Measurements from ENCODE around the gene CPNE2. TPM values are rescaled to one million over a fixed set of nuclear protein-coding genes. Genes with fewer than 3 reads are reported as not detected.

Gene CPNE2
- total RNA-seq, 1 donor from 2014 or later, result 20.6 TPM

DNA sequence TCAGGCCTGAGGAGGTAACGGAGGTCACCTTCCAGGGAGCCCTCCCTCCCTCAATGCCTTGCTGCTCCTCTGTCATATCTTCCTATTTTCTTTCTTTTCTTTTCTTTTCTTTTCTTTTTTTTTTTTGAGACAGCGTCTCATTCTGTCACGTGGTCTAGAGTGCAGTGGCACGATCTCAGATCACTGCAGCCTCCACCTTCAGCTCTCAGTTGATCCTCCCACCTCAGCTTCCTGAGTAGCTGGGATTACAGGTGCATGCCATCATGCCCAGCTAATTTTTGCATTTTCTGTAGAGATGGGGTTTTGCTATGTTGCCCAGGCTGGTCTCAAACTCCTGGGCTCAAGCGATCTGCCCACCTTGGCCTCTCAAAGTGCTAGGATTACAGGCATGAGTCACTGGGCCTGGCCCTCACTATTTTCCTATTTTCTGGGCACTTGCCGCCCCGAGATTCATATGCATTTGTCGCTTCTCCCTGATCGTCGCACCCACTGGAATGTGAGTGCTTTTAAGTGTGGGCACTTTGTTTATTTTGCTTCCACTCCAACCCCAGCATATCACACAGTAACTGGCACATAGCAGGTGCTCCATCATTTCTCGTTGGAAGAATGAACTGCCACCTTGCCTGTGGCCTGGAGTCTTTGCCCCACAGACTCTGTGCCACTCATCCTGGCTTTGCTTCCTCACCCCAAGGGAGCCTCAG is 31.7 kb downstream of the CPNE2 start:
- no peak for DNase-seq

DNA sequence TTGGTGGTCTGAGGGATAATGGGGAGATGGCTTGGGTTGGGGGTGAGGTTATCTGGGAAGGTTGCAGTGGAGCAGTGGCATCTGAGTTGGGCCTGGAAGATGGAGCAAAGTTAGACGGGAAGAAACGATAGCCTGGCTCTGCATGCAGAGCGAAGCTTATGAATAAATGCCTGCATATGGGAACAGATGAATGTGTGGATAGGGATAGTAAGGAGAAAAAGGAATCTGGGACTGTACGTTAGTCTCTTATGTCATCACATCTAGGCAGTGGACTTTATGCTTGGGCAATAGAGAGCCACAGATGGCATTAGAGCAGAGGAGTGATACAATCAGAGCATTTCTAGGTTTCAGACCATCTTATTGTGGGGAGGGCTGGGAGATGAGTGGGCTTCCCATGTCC is 33.0 kb downstream of the CPNE2 start:
- DNase-seq, result no peak

DNA sequence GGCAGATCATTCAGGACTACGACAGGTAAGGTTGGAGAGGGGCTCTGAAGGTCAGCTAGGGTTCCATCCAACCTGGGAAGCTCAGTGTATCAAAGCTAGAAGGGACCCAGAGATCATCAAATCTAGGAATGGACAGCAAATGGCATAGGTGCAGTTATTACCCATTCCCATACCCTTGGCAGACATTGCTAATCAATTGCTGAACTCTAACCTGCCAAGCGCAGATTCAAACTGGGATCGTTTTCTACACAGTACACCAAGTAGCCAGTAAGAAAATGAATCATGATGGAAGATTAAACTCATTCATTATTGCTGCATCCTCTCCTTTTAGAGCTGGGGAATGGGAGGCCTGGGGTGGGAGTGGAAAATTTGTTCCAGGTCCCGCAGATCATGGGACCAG is 33.6 kb downstream of the CPNE2 start:
- no peak for DNase-seq

GRCh38 chr16:57126411-57126810 is 34.0 kb downstream of the CPNE2 start:
- no peak for DNase-seq

DNA sequence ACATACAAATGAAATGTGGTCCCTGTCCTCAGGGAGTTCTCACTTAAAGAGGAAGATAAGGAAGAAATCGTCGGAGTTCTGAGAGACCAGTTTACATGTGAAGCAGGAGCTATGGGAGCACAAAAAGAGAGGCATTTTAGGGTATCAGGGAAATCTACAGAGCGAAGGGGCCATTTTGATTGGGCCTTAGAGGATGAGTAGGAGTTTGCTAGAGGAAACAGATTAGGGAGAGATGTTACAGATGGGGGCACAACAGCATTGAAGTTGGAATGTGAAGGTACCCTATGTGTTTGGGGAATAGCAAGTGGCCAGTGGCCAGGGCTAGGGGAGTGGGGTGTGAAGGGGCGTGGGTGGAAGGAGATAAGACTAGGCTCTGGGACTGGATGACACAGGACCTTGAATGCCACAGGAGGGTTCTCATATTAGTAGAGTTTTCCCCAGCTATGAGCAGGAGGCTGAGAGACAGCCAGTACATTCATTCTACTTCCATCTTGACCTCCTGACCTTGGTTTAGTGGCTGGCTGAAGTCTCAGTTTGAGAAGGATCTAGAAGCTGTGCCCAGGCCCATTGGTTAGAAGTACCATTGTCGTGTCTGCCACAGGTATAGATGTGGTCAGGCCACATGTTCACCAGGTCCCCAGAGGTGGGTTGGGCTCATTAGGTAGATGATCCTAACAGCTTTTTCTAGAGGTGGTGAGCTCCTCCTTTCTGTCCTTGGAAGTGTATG is 34.8 kb downstream of the CPNE2 start:
- no peak for DNase-seq

DNA sequence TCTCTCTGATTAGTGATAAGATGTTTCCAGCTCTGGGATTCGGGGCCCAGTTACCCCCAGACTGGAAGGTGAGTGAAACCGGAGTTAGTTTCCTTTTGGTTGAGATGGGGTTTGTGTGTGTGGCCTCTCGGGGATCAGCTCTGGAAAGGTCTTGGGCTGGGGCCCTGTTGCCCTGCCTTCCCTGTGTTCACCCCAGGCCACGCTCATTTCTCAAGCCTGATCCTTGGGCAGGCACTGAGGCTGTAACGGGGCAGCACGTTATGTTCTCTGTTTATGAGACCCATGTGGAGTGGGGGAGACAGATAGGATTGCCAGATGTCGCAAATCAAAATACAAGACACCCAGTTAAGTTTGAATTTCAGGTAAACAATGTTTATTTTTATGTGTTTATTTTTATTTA is 35.5 kb downstream of the CPNE2 start:
- no peak for DNase-seq

- no peak for DNase-seq
These were observed 36.5 kb downstream of the CPNE2 start for GRCh38 chr16:57128771-57129389.

GRCh38 chr16:57130950-57131321 is 38.6 kb downstream of the CPNE2 start:
- DNase-seq, result no peak

GRCh38 chr16:57131351-57131970 is 39.1 kb downstream of the CPNE2 start:
- no peak for DNase-seq

- DNase-seq, result no peak
These were observed 40.1 kb downstream of the CPNE2 start for GRCh38 chr16:57132470-57132869.

GRCh38 chr16:57133031-57133430 is 40.6 kb downstream of the CPNE2 start:
- DNase-seq, result no peak

DNA sequence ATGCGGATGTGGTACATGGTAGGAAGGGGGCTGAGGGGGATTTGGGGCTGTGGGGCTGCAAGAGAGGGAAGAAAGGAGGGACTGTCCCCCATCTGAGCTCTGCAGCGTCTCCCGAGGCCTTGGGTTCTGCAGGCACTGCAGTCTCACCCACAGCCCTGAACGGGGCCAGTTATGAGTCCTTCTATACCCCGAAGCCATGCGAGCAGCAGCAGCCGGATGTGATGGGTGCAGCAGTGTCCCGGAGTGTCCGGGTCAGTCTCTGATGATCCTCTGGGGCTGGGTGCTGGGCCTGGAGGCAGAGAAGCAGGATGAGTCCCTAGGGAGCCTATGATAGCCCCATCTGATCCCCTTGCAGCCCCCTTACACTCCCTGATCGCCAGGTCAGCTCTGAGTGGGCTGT is 41.5 kb downstream of the CPNE2 start:
- DNase-seq, result no peak

- no peak for DNase-seq
These were observed 42.6 kb downstream of the CPNE2 start for GRCh38 chr16:57134982-57135381.

GRCh38 chr16:57137043-57137442 is 44.7 kb downstream of the CPNE2 start:
- no peak for DNase-seq

GRCh38 chr16:57137566-57138273 is 45.3 kb downstream of the CPNE2 start:
- DNase-seq, result no peak

DNA sequence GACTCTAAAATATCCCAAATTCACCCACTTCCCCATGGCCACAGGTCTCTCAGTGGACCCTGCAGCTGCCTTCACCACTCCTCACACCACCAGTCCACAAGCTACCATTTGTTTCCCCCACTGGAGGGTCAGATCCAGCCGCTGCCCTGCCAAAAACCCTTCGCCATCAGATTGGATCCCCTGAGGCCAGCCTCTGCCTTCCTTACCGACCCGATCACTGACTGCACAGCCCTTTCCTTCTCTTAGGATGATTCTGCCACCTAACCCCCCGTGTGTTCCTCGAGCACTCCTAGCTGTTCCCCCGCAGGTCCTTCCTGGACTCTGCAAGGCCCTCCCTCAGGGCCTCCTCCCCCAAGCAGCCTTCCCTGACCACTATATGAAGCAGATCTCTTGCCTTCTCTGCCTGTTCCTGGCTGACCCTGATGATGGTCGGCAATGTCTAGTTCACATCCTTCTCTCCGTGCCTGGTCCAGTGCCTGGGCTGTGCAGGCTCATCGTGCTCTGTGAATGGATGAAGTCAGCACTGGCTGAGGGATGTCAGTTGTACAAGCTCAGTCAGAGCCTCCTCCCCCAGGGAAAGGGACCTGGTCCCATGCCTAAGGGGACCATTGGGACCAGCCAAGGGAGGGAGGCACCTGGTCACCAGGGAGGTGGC is 46.0 kb downstream of the CPNE2 start:
- no peak for DNase-seq

- no peak for DNase-seq
These were observed 48.7 kb downstream of the CPNE2 start for GRCh38 chr16:57140931-57141668.

DNA sequence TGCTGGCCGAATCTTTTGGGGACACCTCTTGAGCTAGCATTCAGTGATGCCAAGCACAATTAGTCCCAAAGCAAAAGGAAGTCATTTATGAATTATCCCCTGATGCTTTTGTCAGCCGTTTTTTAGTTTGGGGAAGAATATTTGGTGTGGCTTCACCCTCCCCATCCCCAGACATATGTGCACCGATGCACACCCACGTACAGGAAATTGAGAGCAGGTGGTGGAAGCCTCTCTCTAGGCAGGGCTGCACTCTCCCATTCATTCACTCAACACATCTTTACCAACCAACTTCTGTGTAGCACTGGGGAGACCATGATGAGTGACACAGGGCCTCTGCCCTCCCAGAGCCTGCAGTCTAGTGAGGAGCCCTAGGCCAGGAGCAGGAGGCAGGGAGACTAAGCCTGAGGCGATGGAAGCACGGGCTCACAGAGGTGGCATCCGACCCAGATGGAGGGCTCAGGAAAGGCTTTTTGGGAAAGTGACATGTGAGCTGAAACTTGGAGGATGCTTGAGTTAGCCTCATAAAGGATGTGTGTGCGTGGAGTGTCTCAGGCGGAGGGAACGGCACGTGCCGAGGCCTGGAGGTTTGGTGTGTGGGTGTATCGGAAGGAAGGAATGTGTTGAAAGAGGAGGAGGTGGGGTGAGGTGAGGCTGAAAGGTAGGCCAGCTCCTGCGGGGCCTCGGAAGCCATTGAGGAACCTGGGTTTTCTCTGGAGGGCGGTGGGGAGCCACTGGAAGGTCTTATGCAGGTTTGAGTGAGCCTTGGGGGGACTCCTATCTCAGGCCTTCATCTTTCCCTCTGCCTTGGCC is 49.6 kb downstream of the CPNE2 start:
- no peak for DNase-seq

GRCh38 chr16:57143149-57143921 is 51.0 kb downstream of the CPNE2 start:
- no peak for DNase-seq

DNA sequence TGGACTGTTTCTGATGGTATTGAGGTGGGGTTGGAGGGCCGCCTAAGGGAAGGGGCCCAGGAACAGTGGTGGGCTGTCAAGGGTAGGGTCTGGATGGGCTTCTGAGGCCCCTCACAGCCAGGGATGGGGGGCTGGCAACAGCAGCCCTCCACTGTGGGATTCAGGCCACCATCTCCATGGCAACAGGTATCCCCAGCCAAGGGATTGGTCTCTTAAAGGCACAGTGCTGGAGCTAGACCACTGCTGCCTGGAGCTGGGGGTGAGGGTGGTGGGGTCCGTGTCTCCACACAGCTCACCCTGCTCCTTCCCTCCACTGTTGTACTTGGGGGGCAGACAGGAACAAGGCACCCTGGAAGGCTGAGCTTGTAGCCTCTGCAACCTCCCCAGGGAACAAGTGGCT is 51.6 kb downstream of the CPNE2 start:
- DNase-seq, result no peak
